ENCODE measurements around the gene CLEC18A.
A peak's percentile ranks its signal among the peaks of the same experiment; 100 is the strongest.

The CLEC18A gene

GRCh38 chr16:69928856-69929400 is 22.2 kb upstream of the CLEC18A start:
- DNase-seq (ENCODE audit: low read depth): no peak
- in situ Hi-C loops (cut with HindIII; ENCODE audit: low sequenced_read_pairs): no loop called here
- no peak overlapping the region for H3K4me3 ChIP-seq (ENCODE audit: low read depth, low read length)
- no peak for TF ChIP-seq CTCF (IDR thresholded peaks at IDR 0.05; ENCODE audit: low read depth, low read length, missing control alignments)

DNA sequence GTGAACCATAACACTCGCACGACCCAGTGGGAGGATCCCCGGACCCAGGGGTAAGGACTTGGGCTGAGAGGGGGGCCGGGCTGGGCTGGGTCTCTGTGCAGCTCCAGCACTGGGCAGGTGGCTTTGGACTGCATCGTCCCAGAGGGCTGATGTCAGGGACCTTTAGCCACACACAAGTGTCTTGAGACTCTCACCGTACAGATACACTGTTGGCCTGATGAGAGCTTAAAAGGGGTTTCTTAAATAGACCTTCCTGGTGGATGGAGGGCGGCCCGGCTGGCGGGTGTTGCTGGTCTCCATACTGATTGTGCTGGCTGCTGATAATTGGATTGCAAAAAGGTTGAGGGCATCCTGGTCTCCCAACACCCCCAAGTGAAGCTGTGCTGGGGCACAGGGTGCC is 21.7 kb upstream of the CLEC18A start:
- in situ Hi-C loops (cut with HindIII; ENCODE audit: low sequenced_read_pairs): no loop called here
- H3K4me3 ChIP-seq (ENCODE audit: low read depth, low read length): no peak overlapping the region
- TF ChIP-seq CTCF (IDR thresholded peaks at IDR 0.05; ENCODE audit: low read depth, low read length, missing control alignments): no peak
- no peak for DNase-seq (ENCODE audit: low read depth)

- H3K4me3 ChIP-seq (ENCODE audit: low read depth, low read length): no peak overlapping the region
- TF ChIP-seq CTCF (IDR thresholded peaks at IDR 0.05; ENCODE audit: low read depth, low read length, missing control alignments): peak; percentile 63
- DNase-seq (ENCODE audit: low read depth): peak; percentile 33
- in situ Hi-C loops (cut with HindIII; ENCODE audit: low sequenced_read_pairs): no loop called here
Observed at GRCh38 chr16:69930117-69930776, 20.9 kb upstream of the CLEC18A start.

DNA sequence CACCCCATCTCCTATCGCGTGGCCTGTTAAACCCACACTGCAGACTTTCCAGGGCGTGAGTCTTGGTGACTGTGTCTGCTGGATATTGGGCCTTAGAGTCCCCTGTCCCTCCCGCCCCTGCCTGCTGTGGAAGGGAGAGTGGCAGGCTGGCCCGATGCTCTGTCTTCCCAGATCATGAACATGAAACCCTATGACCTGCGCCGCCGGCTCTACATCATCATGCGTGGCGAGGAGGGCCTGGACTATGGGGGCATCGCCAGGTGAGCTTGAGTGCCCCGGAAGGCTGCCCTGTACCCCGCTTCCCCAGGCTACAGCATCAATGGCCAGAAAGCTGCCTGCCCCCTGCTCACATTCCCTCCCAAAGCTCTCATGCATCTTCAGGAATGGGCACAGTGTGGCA is 19.5 kb upstream of the CLEC18A start:
- in situ Hi-C loops (cut with HindIII; ENCODE audit: low sequenced_read_pairs): no loop called here
- TF ChIP-seq CTCF (IDR thresholded peaks at IDR 0.05; ENCODE audit: low read depth, low read length, missing control alignments): no peak
- H3K4me3 ChIP-seq (ENCODE audit: low read depth, low read length): no peak overlapping the region
- no peak for DNase-seq (ENCODE audit: low read depth)

GRCh38 chr16:69932228-69932627 is 18.9 kb upstream of the CLEC18A start:
- no peak for TF ChIP-seq CTCF (IDR thresholded peaks at IDR 0.05; ENCODE audit: low read depth, low read length, missing control alignments)
- in situ Hi-C loops (cut with HindIII; ENCODE audit: low sequenced_read_pairs): no loop called here
- H3K4me3 ChIP-seq (ENCODE audit: low read depth, low read length): no peak overlapping the region
- DNase-seq (ENCODE audit: low read depth): no peak

DNA sequence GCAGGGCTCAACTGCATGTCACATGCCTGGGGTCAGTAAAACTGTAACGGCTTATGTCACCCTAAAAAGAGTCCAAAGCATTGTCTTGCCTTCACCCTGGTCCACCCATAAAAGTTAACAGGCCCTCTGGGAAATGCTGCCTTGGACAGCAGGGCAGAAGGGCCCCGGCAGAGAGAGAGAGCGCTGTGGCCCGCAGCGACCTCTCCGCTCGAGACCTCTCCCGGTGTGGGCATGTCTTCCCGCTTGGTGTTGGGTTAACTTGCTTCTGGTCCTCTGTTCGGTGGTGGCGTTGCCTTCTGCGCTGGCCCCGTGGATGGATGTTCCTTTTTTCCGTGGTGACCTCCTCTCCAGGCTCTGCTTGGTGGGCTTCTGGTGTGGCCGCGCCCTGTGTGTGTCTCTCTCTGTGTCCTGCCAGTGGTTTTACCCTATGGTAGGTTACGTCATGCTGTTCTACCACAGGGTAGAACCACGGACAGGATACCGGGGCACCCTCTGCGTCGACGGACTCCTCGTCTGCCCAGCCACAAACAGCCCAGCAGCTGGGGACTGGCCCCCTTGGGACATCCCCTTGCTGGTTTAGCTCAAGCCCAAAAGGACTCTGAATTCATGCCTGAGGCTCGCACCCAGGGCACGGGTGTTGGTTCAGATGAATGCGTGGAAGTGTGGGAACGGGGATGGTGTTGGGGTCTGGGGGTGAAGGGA is 18.3 kb upstream of the CLEC18A start:
- TF ChIP-seq CTCF (IDR thresholded peaks at IDR 0.05; ENCODE audit: low read depth, low read length, missing control alignments): no peak
- H3K4me3 ChIP-seq (ENCODE audit: low read depth, low read length): no peak overlapping the region
- in situ Hi-C loops (cut with HindIII; ENCODE audit: low sequenced_read_pairs): no loop called here
- no peak for DNase-seq (ENCODE audit: low read depth)

Measured in astrocyte of the cerebellum (primary cell).